HG02938 (cell line): ENCODE data around the gene C1orf52.

ENCODE experiments used
- ATAC-seq: cut with Tn5 transposase; IDR thresholded peaks from one replicate; pipeline ENCODE4 v1.9.1; 2021; ENCODE audit warnings: mild to moderate bottlenecking, moderate library complexity; ENCODE audit not compliant: unreplicated experiment

The C1orf52 gene

DNA sequence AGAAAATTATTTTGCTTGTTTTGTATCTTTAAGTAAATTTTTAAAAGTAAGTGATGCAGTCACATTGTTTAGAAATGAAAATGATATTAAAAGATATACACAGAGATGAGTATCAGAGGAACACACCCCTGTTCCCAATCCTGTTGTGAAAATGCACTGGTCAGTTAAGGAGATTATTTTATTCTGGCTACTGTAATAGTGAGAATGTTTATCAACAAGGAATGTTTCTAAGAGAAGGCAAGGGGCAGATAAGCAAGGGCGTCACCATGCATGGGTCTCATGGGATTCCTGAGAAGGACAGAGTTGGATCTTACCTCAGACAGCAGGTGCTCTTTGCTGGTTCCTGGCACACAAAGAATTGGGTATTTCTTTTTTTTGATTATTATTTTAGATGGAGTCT lies 21.8 kb downstream of the C1orf52 start:
- ATAC-seq, result no peak

DNA sequence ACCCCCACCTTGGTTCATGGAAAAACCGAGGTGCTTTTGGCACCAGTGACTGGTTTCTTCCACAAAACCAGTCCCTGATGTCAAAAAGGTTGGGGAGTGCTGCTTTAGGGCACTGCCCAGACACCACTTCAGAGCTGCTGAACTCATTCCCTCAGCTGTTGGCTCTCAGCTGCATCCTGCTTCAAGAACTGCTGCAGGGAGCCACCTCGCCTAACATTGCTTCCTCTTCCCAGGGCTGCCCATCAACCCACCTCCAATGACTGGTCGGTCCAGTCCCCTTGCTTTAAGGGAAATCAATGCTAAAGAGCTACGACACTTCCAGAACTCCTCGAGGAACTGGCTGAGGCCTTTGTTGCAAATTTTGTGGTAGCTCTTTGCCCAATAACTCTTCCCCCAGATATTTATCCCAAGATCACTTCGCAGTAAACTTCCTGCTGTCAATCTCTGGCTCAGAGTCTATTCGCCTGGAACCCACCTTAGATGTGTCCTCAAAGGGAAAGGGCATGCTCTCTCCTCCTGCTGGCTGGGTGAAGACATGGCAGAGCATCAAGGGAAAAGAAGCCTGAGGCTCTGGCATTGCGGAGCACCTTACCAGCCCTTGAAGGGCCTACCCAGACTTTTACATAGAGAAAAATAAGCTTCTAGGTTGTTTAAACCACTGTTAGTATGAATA lies 29.0 kb downstream of the C1orf52 start:
- ATAC-seq, result no peak

DNA sequence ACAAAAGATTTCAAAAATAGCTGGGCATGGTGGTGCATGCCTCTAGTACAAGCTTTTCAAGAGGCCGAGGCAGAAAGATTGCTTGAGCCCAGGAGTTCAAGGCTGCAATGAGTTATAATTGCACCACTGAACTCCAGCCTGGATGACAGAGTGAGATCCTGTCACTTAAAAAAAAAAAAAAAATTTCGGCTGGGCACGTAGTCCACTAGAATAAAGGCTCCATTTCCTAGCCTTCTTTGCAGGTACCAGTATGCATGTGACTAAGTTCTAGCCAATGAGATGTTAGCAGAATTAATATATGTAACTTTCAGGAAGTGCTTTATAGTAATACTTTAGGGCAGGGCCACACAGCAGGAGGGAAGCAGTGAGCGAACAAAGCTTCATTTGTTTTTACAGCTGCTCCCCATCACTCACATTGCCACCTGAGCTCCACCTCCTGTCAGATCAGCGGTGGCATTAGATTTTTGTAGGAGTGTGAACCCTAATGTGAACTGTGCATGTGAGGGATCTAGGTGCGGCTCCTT lies 29.8 kb downstream of the C1orf52 start:
- ATAC-seq, result no peak

DNA sequence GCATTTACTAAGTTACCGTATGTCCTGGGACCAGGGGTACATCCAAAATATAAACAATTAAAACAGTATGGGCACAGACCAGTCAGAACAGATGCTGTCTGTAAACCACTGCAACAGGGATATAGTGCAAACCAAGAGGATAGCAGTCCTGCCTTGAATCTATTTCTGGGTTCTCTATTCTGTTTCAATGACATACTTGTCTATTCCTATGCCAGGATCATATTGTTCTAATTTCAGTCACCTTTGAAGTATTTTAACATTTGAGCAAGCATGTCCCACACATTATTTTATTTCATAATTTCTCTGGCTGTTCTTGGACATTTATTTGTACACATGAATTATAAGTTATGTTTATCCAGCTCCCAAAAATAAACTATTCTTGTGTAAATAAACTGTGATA lies 30.5 kb downstream of the C1orf52 start:
- no peak for ATAC-seq

DNA sequence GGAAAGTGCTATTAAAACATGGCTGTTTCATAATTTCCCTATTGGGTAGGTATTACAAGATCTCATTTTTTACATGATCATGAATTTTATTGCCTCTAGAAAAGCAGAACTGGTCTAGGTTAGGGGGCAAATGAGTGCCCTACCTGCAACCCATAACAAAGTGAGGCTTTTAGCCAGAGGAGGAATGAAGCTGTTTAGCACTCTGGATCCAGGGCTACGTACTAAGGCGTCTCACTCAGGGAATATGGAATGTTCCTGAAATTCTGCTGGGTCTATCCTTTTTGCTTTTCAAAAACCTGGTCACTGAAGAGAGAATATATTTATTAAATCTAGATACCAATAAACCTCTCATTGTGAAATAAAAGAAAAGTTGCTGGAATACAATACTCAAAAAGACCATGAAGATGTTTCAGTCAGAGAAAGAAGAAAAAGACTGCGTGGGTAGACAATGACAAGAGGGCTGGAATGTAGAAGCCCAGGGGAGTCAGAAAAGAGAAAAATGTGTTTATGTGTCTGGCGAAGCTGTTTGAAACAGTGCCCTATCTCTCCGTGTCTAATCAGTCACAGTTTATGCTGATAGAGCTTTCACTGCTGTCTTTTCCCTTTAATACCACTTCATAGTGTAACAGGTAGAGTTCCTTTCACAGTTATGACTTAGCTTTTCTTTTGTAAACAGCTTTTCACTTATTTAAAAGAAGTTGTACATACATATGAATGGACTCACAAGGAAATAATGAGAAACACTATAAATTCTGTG lies 33.7 kb downstream of the C1orf52 start:
- no peak for ATAC-seq

DNA sequence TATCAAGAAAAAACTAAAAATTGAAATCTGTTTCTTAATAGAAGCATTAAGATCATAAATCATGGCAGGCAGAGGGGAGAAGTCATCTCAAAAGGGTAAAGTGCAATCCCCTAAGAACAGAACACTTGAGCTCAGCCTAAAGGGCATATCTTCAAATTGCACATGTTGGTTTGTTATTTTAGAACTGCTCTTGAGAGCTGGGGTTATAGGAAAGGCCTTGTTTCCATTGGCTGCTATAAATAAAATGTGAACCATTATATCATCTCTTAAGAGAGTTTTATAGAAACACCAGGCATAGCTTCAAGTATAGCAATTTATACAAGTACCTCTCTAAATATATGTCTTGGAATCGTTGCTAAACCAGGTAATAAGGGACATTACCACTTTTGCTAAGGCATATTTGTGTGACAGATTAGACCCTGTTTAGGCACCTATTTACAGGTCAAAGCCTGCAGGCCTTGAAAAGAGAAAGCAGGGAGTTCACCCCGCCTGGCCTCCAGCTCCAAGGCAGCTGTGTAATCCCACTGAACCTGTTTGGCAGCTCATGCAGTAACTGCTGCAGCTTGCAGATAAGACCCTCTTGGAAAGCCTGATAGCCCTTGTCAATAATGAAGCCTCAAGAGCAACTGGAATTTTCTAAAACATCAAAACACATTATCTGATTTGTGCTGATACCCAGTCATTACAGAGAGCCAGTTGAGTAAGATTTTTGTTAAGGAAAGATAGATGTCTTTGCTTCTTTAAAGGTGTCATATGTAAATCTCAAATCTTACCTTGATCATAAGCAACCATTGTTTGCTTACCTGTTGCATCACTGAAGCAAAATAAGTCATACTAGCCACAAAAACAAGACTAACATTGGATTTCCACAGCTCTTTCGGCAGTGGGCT lies 34.5 kb downstream of the C1orf52 start:
- no peak for ATAC-seq

DNA sequence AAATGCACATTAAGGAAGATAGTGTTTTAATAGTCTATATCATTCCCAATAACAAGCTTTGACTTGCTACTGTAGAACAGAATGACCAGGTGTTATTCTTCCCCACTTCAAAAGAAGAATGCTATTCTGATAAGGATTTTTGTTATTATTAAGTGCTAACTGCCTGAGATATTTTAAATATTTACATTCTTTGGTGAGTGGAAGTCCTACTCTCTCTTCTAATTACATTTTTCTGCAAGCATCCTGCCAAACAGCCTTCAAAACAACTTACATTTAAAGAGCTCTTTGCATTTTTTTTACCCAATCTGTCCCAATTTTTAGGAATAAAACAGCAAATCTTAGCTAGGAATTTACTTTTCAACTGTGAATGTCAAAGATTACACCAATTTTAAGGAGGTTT lies 35.2 kb downstream of the C1orf52 start:
- no peak for ATAC-seq

DNA sequence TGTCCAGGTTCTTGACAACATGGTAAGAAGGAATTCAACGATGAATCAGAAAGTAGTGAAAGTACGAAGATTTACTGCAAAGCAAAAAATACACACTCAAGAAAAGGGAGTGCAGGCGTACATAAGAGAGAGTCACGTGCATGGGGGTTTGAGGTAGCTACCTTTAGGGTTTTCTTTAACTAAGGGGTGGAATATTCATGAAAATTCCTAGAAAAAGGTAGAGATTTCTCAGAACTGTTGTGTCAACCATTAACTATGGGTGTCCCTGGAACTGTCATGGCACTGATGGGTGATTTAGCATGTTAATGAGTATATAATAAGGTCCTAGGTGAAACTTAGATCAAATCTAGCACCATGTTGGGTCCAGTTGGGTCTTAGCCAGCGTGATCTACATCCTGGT lies 36.1 kb downstream of the C1orf52 start:
- no peak for ATAC-seq

DNA sequence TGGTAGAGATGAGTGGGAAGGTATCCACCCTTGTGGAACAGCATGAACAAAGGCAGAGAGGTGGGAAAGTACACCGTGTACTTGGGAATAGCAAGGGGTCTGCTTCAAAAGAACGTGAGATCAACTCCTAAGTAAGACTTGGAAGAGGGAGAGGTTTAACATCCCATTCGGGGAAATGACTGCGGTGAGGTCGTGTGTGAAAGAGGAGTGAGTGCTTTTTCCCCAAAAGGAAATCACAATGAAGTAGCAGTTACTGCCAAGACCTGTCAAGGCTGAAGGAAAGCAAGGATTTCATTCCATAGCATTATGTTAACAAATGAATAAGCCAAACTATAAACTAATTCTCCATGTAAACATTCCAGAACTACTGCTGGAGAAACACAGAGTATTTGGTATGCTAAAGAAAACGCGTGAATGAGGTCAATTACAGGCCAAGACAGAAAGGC lies 38.7 kb downstream of the C1orf52 start:
- ATAC-seq, result no peak

DNA sequence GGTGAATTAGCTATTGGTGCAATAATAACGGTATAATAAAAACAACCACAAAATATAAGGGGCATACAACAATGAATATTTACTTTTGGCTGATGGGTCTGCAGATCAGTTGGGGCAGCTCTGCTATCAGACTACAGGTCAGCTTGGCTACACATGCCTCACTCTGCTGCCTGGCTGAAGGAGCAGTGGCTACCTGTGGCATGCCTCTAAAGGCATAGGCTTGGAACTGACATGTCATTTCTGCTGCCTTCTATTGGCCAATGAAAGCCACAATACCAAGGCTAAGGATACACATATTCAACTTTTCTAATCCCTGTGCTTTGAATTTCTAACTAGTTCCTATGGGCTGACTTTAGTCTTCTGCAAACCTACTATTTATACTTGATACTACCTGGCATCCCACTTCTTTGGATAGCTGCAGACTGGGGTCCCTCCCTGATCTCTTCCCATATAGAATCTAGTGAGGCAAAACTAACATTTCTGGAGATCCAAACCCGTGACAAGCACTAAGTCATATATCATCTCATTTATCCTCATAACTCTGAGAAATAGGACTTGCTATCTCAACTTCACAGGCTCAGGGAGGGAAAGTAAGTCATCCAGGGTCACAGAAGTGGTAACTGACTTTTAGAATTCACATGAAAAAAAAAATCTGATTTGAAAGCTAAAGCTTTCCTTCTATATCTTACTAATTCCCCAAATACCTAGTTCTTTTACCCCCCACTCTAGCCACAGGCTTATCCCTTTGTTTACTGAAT lies 39.4 kb downstream of the C1orf52 start:
- no peak for ATAC-seq

DNA sequence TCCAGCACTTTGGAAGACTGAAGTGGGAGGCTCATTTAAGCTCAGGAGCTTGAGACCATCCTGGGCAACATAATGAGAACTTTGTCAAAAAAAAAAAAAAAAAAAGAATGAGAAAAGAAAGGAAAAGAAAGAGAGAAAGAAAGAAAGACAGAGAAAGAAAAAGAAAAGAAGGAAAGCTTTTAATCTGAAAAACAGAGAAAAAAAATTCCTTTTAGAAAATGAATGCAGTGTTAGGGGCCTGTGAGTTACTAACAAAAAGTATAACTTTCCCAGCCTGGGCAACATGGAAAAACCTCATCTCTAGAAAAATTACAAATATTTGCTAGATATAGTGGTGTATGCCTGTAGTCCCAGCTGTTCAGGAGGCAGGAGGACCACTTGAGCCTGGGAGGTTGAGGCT lies 42.8 kb downstream of the C1orf52 start:
- ATAC-seq, result no peak

DNA sequence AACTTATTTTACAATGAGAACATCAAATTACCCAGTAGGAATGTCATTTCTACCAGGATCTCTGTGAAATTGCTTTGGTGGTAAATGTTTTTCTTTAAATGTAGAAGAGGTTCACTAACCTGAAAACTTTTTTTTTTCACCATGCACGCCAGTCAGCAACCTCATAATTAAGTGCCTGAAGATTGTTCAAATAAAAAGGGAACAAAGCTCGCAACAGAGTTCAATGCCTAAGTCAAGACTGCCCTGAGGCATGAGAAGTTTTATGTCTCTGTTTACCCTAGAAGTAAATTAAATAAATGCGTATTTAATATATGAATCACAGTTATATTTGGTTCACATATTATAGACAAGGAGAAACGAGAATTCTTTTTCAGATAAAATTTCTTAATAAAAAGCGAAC lies 44.8 kb downstream of the C1orf52 start:
- no peak for ATAC-seq

DNA sequence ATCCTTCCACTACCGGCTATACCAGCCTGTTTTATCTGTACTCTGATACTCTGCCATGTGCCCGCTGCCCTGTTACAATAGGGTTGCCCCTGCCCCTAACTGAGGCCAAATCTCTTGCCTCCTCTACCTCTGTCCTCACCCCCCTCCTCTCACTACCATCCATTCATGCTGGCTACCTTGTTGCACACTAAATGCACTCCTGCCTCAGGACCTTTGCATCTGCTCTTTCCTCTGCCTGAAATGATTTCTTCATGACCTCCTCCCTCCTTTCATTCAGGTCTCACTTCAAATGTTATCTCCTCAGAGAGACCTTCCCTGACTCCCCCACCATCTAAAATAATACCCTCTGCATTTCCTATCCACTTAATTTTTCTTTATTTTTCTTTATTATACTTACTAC lies 51.0 kb downstream of the C1orf52 start:
- ATAC-seq, result no peak

DNA sequence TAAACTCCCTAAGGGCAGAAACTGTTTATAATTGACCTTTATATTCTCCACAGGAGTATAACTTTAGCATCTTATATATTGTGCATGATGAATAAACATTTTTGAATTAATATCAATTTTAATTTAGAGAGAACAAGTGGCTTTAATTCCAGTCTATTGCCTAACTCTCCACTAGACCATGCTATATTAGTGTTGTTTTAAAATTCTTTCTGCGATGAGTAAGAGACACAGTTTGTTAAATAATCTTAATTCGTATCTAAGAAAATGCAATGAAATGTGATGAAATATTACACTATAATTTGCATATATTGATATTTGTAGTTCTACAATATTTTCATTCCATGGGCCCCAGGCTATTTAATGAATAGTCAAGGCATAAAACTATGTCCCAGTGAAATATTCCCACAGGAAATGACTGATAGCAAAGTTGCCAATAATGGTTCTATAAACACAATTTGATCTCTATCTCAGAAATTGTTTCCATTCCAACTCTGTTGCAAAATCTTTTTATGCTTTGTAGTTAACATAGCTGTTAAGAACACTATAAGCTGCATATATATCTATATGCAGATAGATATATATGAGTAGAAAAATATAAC lies 55.8 kb downstream of the C1orf52 start:
- ATAC-seq, result no peak

DNA sequence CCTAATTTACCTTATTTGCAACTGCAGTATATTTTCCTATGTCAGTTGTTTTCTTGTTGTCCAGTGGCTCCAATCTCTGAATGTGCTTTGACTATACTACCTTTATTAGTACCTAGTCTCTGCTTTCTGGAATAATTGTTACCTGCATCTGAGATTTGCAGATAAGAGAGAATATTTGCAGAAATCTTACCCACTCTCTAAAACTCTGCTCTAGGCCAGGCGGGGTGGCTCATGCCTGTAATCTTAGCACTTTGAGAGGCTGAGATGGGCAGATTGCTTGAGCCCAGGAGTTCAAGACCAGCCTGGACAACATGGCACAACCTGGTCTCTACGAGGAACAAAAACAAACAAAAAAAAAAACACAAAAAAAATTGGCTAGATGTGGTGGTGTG lies 56.6 kb downstream of the C1orf52 start:
- ATAC-seq, result no peak

DNA sequence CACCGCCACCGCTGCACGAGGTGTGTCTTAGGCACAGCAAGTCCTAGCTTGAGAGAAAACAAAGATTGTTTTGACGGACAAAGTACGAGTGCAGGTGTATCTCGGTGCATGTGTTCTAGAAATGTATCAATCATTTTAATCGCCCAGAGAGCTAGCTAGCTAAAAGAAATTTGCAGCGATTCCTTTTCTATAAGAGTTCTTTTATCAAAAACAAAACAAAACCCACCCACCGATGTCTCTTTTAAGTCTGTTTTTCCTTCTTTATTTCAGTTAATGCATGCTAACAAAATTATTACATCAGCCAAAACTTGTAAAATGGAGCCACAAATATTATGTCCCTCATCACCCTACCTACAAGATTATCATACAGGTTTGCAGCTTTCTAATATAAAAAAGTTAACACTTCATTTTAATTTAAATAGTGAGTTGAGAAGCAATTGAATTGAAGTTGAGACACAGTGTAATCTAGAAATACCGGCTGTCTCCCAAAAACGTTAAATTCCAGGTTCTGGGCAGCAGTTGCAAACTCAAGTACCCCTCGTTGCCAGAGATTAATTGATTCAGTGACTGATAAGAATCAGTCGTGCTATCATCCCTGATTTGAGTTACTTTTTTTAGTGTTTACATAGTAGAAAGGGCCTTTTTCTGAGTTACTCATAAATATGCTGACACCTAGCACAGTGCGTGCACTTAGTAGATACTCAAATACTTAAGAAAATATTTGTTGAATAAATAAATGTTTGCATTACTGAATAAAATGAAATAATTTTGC lies 57.2 kb downstream of the C1orf52 start:
- ATAC-seq, result peak; percentile 16

DNA sequence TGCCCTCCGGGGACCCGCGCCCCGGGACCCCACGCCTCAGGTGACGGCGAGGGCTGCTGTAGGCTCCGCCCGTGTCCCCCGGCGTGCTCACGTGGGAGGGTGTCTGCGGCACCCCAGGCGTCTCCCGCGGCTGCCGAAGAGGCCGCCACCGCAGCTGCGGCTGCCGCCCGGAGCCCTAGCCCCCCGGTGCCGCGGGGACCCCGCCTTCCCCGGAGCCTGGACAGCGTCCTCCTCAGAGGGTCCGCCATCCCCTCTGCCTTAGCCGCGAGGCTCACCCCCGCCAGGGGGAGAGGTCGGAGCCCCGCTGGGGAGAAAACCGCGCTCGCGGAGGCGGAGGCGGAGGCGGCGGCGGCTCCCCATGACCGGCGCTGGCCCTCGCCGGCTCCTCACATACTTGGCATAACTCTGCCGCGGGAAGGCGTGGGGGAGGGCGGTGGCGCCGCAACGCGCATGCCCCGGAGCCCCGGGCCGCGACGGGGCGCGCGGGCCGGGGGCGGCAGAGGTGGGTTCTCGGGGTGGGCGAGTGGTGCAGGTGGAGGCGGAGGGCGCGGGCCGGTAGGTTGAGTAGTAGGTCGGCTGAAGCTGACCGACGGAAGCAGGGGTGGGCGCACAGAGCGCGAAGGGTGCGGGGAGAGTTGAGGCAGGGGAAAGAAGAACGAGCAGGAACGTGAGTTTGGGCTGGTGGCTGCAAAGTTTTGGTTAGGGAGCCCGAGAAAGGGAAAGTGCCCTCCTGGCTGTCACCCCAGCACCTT lies 57.9 kb downstream of the C1orf52 start:
- ATAC-seq, result peak; percentile 41

DNA sequence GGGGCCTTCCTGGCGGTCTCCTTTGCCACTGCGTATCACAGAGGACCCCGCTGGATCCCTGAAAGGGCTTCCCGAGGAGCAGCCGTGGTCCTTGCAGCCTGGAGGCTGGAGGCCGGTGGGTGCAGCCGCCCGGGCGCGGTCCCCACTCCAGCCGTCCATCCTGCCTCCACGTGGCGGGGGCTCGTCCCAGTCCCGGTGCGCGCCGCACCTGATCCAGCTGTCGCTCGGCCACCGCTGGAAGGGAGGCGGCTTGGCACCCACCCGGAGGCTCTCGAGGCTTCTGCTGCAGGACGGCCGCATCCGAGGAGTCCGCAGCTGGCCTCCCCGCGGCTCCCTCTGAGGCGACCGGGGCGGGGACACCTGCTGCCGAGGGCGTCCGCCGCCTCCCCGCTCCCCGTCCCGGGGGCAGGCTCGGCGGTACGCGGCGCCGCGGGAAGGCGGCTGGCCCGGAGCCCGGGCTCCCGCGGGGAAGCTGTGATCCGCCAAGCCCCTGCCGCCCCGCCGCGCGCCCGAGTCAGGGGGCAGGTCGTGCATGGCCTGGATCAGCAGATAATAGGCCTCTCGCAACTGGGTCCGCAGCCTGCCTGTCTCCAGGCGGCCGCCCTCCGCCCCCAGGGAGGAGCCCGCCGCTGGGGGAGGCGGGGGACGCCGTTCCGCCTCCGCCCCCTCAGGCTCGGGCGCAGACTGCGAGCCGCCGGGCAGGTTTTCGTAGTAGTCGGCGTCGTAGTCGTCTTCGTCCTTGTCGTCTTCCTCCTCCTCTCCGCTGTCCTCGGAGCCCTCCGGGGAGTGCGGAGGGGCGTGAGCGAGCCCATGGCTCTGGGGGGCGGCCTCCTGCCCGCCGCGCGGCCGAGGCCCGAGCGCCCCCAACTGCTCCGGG lies 58.8 kb downstream of the C1orf52 start, which contains the start of gene SYDE2:
Gene SYDE2 (minus strand): TSS at position 554 of the 877 bp plus-strand sequence. CDS start 20 bp downstream, at position 534.
- peak; percentile 64 for ATAC-seq
